HG03139 (cell line): Measurements from ENCODE around the gene IFNAR1.
"Not testable (repeated sequence)": the region's sequence is repeated elsewhere in the genome, so short reads cannot be mapped to it uniquely, and the experiment has no call there.

Experiments used
- ATAC-seq: cut with Tn5 transposase; IDR thresholded peaks from one replicate; pipeline ENCODE4 v1.9.1; 2021; ENCODE audit not compliant: unreplicated experiment

Gene IFNAR1

DNA sequence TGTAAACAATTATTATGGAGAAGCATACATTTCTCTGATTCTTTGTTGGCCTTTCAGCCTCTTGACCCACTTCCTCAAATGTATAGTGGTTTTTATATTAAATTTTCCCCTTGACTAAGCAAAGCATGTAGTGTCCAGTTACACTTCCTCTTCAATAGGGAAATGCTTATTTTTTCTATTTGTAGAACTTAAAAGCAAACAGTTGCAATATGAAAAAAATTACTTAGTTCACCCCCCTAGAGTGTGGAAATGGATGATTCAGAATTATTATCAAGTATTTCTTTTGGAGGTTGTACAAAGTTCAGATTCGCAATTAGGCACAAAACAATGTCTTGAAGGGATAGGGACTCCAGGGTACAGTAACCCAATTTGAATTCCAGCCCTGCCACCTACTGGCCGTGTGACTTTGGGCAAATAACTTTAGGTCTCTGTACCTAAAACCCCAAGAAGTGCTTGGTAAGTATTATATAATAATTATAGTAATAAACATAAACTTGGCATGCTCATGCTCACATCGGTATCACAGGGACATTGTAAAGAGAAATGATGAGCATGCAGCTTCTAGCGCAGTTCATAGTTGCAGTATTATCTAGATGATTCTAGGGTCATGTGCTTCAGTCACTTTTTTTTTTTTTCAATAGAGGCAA, 49.8 kb downstream of the IFNAR1 start:
- peak; percentile 51 for ATAC-seq

DNA sequence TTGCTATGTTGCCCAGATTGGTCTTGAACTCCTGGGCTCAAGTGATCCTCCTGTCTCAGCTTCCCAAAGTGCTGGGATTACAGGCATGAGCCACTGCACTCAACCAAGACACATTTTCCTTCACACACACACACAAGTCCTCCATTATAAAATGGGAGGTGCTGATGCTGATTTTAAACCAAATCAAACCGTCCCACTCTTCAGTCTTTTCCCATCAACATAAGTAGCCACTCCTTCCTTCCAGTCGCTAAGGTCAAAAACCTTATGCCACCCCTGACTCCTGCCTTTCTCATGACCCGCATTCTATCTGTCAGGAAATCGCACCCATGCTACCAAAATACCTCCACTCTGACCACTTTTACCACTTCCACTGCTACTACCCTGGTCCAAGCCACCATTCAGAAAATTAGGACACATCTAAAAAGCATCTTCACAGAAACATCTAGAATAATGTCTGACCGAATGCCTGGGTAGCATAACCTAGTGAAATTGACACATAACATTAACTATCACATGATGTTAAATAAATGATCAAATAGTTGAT, 50.4 kb downstream of the IFNAR1 start:
- ATAC-seq: no peak

DNA sequence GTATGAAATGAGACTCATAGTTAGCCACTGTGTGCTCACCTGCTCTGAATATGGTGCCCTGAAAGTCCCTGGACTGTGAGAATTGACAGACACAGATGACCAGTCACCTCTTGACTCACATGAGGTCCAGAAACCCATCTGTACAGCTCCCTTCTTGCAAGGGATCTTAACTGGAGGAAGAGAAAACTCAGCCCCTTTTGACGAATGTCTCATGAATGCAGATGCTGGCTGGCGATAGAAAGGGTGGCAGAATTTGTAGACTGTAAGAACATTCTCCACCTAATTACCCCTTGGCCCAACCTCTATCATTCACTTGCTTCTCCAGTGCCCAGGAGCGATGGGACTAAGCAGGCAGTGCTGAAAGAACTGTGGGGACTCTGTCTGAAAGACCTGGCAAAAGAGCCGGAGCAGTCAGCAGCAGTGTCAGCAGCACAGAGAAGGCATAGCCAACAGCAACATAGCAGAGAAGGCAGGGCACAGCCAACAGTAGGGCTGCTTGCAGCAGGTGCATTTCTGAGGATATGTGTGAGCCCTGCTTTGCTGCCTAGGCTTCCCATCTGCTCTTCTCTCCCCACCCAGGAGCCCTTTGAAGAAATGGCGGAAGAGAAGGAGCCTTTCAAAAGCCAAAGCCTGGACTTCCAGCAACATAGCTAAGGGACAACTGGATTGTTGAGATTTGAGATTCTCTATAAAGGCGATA, 52.6 kb downstream of the IFNAR1 start:
- ATAC-seq: no peak

DNA sequence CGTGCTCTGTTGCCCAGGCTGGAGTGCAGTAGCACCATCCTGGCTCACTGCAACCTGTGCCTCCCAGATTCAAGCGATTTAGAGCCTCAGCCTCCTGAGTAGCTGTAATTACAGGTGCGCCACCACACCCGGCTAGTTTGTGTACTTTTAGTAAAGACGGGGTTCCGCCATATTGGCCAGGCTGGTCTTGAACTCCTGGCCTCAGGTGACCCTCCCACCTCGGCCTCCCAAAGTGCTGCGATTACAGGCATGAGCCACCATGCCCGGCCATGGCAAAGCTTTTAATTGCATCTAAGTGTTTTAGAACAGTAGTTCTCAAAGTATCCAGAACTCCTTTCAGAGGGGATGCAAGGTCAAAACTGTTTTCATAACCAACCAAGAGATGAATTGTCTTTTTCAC, 53.3 kb downstream of the IFNAR1 start:
- ATAC-seq: no peak

DNA sequence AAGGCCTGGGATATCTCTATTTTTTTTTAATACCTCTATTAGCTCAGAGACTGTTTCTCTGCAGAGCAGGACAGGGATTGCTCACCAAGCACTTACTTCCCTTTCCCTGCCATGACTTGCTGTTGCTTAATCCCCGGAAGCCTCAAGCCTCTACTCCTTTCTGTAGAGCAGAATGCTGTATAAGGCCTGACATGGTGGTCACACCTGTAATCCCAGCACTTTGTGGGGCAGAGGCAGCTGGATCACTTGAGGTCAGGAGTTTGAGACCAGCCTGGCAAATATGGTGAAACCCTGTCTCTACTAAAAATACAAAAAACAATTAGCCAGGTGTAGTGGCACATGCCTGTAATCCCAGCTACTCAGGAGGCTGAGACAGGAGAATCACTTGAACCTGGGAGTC, 55.2 kb downstream of the IFNAR1 start:
- ATAC-seq: not testable (repeated sequence)

DNA sequence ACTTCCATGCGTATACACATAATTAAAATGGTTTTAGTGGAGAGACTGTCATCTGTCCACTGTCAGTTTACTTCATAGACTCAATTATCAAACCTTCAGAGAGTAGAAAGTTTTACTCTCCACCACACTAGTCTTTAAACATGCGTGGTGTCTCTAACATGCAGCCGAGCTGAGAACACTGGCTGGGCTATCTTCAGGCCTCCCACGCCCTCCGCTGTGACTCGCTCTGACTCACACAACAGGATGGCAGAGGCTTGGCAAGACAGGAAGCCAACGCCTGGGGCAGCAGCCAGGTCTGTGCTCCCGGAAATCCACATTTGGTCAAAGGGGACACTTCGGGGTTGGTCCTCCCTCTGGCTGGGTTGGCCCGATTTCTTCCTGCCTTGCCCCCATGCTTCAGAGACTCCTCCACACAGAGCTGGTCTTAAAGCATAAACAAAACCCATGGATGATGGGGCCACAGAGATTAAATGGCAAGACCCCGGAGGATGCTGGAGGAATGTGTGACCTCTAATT, 55.8 kb downstream of the IFNAR1 start:
- ATAC-seq: peak; percentile 42

DNA sequence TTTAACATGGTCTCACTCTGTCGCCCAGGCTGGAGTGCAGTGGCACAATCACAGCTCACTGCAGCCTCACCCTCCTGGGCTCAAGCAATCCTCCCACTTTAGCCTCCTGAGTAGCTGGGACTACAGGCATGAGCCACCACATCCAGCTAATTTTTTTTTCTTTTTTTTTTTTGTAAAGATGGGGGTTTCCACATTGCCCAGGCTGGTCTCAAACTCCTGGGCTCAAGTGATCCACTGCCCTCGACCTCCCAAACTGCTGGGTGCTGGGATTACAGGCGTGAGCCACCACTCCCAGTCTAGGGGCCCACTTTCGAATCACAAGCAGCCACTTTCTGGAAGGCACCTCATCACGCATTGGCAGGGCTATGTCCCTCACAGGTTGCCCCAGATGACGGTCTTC, 56.6 kb downstream of the IFNAR1 start:
- ATAC-seq: not testable (repeated sequence)

DNA sequence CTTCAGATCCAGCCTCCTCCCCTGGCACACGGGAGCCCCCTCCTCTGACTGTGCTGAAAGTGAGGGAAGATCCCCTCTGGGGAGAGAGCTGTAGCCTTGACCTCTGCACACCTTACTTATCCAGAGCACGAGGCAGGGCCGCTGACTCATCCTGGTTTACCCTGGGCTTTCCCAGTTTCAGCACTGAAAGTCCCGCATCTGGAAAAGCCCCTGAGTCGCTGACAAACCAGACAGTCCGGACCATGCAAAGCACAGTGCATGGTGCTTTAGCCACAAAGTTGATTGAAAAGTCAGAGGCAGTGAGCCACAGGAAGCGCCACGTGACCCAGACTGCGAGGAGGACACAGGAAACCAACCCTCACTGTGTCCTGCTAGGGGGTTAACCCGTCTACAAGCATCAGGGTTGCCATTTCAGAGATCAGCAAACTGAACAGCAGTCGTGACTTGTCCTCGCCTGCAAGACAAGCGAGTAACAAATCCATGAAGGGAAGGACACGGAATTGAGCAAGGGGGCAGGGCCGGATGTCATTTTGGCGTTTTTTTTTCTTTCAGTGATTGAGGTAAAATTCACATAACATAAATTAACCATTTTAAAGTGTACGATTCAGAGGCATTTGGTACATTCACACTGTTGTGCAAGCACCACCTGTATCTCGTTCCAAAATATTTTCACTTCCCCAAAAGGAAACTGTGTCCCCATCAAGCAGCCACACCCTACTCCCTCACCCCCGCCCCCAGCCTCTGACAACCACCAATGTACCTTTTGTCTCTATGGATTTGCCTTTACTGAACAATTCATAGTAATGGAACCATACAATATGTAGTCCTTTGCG, 58.5 kb downstream of the IFNAR1 start:
- ATAC-seq: peak; percentile 66

DNA sequence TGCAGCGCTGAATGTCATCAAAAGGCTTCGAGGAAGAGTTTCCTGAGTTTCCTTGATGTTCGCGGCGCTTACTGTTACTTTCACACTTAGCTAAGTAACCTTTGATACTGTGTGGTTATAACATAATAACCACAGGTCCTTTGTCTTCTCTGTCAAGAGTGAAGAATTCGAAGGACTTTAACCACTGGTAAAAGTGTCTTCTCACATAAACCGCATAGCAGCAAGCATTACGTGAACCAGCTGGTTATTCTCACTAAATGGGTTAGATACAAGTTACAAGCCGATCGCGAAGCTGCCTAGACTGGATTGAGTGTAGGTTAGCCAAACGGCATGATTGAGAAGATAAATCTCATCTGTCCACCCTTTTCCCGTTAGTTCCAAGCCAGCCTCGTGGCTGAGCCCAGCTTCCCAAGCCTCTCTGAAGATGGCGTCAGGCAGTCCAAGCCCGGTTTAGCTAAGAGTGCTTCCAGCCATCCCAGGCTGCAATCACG, 60.1 kb downstream of the IFNAR1 start:
- ATAC-seq: no peak

DNA sequence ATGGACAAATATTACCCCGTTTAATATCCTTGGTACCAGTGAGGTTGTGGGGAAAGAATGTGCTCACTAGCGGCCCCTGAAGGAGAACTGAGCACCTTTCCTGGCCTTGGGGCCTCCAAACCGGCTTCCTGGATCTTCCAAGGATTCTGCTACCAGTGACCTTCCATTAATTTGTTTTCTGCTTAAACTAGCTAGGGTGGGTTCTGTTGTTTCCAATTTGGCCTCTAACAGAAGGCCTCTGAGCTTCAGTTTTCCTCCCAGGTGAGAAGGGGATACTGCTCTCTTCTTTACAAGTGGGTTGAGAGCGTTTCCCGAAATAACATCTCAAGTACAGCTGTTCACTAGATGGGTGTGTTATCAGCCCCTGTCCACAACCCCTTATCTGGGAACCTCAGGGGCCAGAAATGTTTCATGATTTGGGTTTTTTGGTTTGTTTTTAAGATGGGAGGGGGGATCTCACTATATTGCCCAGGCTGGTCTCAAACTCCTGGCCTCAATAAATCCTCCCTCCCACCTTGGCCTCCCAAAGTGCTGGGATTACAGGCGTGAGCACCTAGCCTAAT, 61.5 kb downstream of the IFNAR1 start:
- ATAC-seq: no peak

DNA sequence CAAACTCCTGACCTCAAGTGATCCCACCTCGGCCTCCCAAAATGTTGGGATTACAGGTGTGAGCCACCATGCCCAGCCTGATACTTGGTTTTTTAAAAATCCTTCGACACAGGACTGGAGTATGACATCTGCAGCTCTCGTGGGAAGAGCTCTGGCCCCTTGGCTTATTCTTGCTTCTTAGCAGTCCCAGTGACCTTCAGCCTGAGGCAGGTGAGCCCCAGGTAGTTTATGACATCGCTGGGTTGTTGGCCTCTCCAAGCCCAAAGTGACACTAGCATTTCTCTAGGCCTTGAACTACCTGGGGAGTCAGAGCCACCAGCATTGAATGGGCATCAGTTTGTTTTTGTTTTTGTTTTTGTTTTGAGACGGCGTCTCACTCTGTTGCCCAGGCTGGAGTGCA, 62.5 kb downstream of the IFNAR1 start:
- no peak for ATAC-seq

DNA sequence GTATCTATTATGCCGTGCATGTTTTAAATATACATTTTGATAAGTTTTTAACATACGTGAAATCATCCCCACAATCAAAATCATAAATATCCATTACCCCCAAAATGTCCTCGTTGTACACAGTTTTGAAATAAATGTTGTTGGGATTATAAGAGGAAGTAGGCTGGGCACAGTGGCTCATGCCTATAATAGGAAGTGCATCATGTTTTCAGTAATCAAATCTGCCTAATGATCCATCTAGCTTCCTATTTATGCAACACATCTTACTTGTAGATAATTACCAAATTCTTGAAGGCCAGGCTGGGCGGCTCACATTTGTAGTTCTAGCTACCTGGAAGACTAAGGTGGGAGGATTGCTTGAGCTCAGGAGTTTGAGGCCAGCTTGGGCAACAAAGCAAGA, 63.4 kb downstream of the IFNAR1 start:
- no peak for ATAC-seq

DNA sequence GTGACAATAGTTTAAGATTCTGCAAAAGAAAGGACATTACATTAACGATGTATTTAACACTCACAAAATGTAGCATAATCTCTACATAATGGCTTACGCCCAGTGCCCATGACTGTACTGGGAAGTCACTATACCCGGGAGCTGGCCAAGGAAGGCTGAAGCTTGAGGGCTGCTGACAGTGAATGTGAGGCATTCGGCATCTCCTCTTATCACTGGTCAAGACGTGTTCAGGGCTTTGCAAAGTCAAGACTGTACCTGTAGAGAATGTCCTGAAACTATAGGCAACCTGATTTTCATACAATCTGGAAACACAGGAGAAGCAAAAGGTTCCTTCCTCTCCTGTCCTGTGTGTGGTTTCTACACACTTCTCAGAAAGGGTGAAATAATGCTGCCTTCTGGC, 65.7 kb downstream of the IFNAR1 start:
- ATAC-seq: no peak

DNA sequence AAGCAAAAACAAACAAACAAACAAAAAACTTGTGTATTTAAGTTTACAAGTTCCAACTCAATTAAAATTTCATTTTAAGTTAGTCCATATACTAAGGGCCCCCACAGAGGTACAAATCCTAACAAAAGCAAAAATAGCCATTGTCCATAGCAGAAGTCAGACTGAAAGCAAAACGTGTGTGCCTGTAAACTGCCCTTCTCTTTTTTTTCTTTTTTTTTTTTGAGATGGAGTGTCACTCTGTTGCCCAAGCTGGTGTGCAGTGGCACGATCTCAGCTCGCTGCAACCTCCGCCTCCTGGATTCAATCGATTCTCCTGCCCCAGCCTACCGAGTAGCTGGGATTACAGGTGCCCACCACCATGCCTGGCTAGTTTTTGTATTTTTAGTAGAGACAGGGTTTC, 66.9 kb downstream of the IFNAR1 start:
- ATAC-seq: no peak

DNA sequence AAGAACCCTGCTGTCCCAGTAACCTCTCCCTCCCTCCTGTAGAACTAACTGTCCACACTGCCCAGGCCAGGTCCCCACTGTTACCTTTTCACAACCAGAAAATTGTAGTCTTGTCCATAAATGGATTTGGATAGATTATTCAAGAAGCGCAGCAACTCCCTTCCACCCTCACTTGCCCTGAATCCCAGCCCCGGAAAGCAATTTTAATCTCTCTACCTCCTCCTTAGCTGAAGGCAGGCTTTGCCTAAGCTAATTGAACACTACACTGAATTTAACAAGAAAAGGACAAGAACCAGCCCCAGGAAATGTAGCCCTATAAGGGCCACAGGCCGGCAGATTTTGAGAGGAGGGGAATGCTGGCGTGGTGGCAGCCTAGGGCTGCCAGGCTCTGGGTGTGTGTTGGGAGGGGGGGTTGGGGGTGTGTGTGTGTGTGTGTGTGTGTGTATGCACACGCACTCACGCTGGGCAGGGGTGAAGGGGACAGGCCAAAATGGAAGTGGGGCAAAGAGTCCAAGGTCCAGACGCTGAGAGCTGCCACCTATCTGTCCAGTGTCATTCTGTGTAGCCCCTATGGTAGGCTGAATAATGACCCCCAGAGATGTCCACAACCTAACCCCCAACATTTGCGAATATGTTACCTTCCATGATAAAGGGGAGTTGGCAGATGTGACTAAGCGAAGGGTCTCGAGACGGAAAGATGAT, 67.7 kb downstream of the IFNAR1 start:
- no peak for ATAC-seq

DNA sequence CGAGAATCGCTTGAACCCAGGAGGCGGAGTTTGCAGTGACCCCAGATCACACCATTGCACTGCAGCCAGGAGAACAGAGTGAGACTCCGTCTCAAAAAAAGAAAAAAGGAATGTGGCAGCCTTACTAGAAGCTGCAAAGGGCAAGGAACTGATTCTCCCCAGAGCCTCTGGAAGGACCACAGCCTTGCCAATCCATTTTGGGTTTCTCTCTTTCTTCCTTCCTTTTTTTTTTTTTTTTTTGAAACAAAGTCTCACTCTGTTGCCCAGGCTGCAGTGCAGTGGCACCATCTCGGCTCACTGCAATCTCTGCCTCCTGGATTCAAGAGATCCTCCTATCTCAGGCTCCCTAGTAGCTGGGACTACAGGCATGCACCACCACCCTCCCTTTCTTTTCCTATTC, 68.6 kb downstream of the IFNAR1 start:
- no peak for ATAC-seq

DNA sequence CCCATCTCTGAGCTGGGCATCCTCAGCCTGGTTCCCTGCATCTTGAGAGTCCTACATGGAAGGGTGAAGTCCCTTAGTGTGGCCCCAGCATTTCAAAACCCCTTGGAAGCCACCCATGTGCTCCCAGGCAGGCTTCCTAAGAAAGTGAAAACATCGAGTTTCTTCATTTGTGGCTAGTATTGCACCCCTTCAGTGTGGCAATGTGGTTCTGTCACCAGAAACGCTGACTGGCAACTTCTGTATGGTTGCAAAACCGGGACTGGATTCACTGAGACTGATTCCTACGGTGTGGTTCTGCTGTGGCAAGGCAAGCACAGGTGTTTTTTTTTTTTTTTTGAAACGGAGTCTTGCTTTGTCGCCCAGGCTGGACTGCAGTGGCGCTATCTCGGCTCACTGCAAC, 69.5 kb downstream of the IFNAR1 start:
- ATAC-seq: no peak

DNA sequence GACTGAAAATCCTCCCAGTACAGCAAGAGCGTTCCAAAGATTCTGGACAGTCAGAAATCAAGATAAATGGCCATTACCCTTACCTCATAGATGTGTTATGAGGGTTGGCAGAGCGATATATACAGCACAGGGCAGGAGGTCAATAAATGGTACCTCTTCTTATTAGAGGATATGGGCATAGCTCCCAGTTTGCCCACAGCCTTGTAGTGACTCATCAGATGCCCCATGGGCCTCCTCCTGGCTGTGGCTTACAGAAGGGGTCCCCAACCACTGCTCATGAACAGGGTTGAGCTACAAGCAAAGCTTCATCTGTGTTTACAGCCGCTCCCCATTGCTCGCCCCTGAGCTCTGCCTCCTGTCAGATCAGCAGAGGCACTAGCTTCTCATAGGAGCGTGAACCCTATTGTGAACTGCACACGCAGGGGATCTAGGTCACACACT, 71.1 kb downstream of the IFNAR1 start:
- no peak for ATAC-seq

DNA sequence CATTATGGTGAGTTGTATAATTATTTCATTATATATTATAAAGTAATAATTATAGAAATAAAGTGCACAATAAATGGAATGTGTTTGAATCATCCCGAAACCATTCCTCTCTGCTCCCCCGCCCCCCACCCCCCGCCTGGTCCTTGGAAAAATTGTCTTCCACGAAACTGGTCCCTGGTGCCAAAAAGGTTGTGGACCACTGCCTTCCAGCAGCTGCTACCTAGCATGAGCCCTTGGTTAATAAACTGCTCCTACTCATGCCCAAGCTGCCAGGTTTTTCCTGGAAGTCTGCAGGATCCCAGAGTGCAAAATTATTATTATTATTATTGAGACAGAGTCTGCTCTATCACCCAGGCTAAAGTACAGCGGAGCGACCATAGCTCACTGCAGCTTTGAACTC, 71.7 kb downstream of the IFNAR1 start:
- ATAC-seq: no peak

DNA sequence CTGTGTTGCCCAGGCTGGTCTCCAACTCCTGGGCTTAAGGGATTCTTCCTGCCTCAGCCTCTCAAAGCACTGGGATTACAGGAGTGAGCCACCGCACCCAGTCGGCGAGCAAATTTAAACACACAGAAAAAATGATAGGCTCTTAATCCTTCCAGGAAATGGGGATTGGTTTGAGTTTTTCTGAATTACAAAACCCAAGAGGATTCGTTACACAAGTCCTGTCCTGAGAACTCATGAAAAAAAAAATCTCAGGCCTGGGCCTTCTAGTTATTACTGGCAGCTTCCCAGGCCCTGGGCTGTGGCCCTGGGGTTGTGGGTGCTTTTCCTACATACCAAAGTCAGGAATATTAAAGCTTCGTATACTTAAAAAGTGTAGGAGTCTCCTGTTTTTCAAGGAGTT, 72.2 kb downstream of the IFNAR1 start:
- ATAC-seq: no peak
